Measurements from ENCODE around the gene FAM50A.

FAM50A gene

DNA sequence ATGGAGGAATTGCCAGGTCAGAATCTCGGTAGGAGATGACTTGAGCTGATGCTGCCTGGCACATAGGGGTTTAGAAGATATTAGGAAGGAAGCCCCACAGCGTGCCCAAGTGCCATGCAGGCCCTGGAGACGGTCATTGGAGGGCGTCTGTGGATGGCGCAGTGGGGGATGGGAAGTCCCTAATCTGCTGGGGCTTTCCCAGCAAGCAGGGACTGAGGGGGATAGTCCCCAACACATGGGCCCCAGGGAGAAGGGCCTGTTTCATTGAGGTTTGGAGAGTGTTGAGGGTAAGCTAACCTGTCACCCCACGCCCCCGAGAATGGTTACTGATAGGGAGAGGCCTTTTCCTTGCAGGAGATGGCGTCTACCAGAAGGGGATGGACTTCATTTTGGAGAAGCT, 24.8 kb upstream of the FAM50A start:
- Histone ChIP-seq H3K9ac (ENCODE audit: low read length) (no peak overlapping the region), H3K27ac (ENCODE audit: low read depth, low read length) (no peak overlapping the region), H3K36me3 (ENCODE audit: insufficient read depth, low read length) (no peaks in the 10 kb centered on the region), H3K4me3 (ENCODE audit: low read depth in 1 of 2, low read length in 2 of 2) (no peak overlapping the region), H3K9me3 (ENCODE audit: low read length) (no peaks in the 10 kb centered on the region), H3K27me3 (ENCODE audit: control insufficient read depth in 1 of 2, insufficient read depth in 2 of 2, low read length in 2 of 2) (peaks cover 0 to 6% of the 10 kb centered on the region in 2 donors), H3K4me1 (ENCODE audit: insufficient read depth, low read length) (no peaks in the 10 kb centered on the region)

DNA sequence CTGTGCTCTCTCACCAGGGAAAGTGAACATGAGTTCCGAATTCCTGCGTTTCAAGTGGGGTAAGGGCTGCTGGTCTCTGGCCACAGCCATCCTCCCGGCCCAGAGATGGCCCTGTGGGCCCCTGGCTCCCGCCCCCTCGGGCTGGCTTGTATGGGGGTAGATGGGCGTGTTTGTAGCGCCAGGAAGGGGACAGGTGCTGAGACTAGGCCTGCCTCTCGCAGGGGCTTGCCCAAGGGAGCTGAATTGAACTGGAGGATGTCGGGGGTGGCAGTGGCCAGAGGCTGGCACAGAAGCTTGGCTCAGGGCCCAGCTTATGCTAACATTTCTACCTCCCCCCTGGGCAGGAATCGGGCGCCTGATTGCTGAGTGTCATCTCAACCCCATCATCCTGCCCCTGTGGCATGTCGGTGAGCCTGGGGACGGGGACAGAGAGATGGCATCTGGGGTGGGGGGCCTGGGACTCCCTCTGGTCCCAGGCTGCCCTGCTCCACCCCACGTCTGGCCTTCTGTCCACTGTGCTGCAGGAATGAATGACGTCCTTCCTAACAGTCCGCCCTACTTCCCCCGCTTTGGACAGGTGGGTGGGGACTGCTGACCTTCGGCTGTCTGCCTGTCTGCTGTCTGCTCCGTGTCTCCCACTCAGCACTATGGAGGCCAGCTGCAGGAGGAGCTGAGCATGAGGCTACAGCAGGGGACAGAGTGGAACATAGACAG, 24.1 kb upstream of the FAM50A start:
- Histone ChIP-seq H3K4me1 (ENCODE audit: insufficient read depth, low read length) (no peaks in the 10 kb centered on the region), H3K4me3 (ENCODE audit: low read depth in 1 of 2, low read length in 2 of 2) (no peak overlapping the region), H3K9ac (ENCODE audit: low read length) (no peak overlapping the region), H3K27ac (ENCODE audit: low read depth, low read length) (no peak overlapping the region), H3K9me3 (ENCODE audit: low read length) (no peaks in the 10 kb centered on the region), H3K27me3 (ENCODE audit: control insufficient read depth in 1 of 2, insufficient read depth in 2 of 2, low read length in 2 of 2) (peaks cover 0 to 6% of the 10 kb centered on the region in 2 donors), H3K36me3 (ENCODE audit: insufficient read depth, low read length) (no peaks in the 10 kb centered on the region)

DNA sequence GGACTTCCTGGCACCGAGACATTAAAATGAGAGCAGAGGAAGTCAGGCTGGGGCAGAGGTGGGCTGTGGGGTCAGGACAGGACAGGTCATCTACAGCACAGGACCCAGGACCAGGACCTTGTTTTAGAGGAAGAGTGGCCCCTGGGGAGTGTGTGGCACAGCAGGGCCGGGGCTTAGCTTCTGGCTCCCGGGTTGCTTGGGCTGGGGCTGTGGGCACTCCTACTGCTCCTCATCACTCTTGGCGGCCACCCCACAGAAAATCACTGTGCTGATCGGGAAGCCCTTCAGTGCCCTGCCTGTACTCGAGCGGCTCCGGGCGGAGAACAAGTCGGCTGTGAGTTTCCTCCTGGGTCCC, 23.6 kb upstream of the FAM50A start:
- H3K9ac ChIP-seq (ENCODE audit: low read length) = no peak overlapping the region
- H3K9me3 ChIP-seq (ENCODE audit: low read length) = no peaks in the 10 kb centered on the region
- no peak overlapping the region for H3K27ac ChIP-seq (ENCODE audit: low read depth, low read length)
- no peaks in the 10 kb centered on the region for H3K4me1 ChIP-seq (ENCODE audit: insufficient read depth, low read length)
- H3K27me3 ChIP-seq (ENCODE audit: control insufficient read depth in 1 of 2, insufficient read depth in 2 of 2, low read length in 2 of 2) = peaks cover 0 to 6% of the 10 kb centered on the region in 2 donors
- no peaks in the 10 kb centered on the region for H3K36me3 ChIP-seq (ENCODE audit: insufficient read depth, low read length)
- H3K4me3 ChIP-seq (ENCODE audit: low read depth in 1 of 2, low read length in 2 of 2) = no peak overlapping the region

GRCh38 chrX:154426916-154427770, 16.8 kb upstream of the FAM50A start:
- Histone ChIP-seq H3K27ac (ENCODE audit: low read depth, low read length) (no peak overlapping the region), H3K9me3 (ENCODE audit: low read length) (no peaks in the 10 kb centered on the region), H3K9ac (ENCODE audit: low read length) (no peak overlapping the region), H3K27me3 (ENCODE audit: control insufficient read depth in 1 of 2, insufficient read depth in 2 of 2, low read length in 2 of 2) (no peaks in the 10 kb centered on the region), H3K4me1 (ENCODE audit: insufficient read depth, low read length) (peaks cover 8% of the 10 kb centered on the region), H3K4me3 (ENCODE audit: low read depth in 1 of 2, low read length in 2 of 2) (no peak overlapping the region), H3K36me3 (ENCODE audit: insufficient read depth, low read length) (peaks cover 6% of the 10 kb centered on the region)

- Histone ChIP-seq H3K36me3 (ENCODE audit: insufficient read depth, low read length) (peaks cover 13% of the 10 kb centered on the region), H3K9ac (ENCODE audit: low read length) (peak within 1 kb of the TSS; percentile 2), H3K4me3 (ENCODE audit: low read depth in 1 of 2, low read length in 2 of 2) (peak within 1 kb of the TSS; percentile 40 to 72), H3K4me1 (ENCODE audit: insufficient read depth, low read length) (peaks cover 8% of the 10 kb centered on the region), H3K9me3 (ENCODE audit: low read length) (no peaks in the 10 kb centered on the region), H3K27me3 (ENCODE audit: control insufficient read depth in 1 of 2, insufficient read depth in 2 of 2, low read length in 2 of 2) (no peaks in the 10 kb centered on the region), H3K27ac (ENCODE audit: low read depth, low read length) (peak within 1 kb of the TSS; percentile 21)
Observed at GRCh38 chrX:154428176-154429171, 15.5 kb upstream of the FAM50A start, which contains the start of gene ATP6AP1. Gene ATP6AP1, plus strand, starts transcription at chrX:154428677. Its CDS starts 16 bp downstream, at chrX:154428693.

DNA sequence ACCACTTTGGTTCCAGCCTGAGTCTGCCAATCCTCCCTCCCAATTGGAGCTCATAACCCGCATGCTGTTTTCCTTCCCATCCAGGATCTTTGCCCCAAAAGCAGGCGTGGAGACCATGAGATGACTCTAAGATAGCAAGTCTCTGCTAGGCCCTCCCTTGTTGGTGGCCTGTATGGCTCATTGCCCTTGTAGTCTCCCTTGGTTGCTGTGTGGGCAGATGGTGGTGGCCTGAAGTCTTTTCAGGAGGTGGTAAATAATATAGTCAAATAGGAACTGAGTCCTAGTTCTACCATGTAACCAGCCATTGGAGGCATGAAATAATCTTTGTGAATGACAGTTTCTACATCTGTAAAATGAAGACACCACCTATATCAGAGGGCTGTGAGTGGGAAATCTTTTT, 14.2 kb upstream of the FAM50A start:
- Histone ChIP-seq H3K4me1 (ENCODE audit: insufficient read depth, low read length) (peaks cover 8% of the 10 kb centered on the region), H3K36me3 (ENCODE audit: insufficient read depth, low read length) (peaks cover 19% of the 10 kb centered on the region), H3K27ac (ENCODE audit: low read depth, low read length) (peak overlapping the region; percentile 21), H3K9ac (ENCODE audit: low read length) (peak overlapping the region; percentile 2), H3K4me3 (ENCODE audit: low read depth in 1 of 2, low read length in 2 of 2) (no peak overlapping the region), H3K27me3 (ENCODE audit: control insufficient read depth in 1 of 2, insufficient read depth in 2 of 2, low read length in 2 of 2) (no peaks in the 10 kb centered on the region), H3K9me3 (ENCODE audit: low read length) (no peaks in the 10 kb centered on the region)

DNA sequence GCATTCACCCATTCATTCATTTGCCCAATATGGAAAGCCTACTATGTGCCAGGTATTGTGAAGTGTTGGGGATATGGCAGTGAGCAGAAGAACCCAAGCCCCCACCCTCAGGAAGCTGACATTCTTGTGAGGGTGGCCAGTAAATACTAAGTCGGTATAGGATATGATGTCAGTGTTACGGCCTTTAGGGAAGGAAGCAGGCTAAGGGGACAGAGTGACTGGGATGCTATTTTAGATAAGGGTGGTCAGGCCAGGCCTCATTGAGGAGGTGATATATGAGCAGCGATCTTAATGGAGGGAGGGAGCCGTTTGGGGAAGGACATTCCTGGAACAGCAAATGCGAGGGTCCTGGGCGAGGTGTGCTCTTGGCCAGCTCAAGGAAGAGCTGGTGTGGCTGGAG, 13.5 kb upstream of the FAM50A start:
- H3K9me3 ChIP-seq (ENCODE audit: low read length) = no peaks in the 10 kb centered on the region
- no peak overlapping the region for H3K27ac ChIP-seq (ENCODE audit: low read depth, low read length)
- H3K4me1 ChIP-seq (ENCODE audit: insufficient read depth, low read length) = peaks cover 8% of the 10 kb centered on the region
- H3K9ac ChIP-seq (ENCODE audit: low read length) = no peak overlapping the region
- H3K4me3 ChIP-seq (ENCODE audit: low read depth in 1 of 2, low read length in 2 of 2) = no peak overlapping the region
- H3K27me3 ChIP-seq (ENCODE audit: control insufficient read depth in 1 of 2, insufficient read depth in 2 of 2, low read length in 2 of 2) = no peaks in the 10 kb centered on the region
- H3K36me3 ChIP-seq (ENCODE audit: insufficient read depth, low read length) = peaks cover 24% of the 10 kb centered on the region

- no peak overlapping the region for H3K4me3 ChIP-seq (ENCODE audit: low read depth in 1 of 2, low read length in 2 of 2)
Observed at GRCh38 chrX:154430916-154431315, 13.0 kb upstream of the FAM50A start.

DNA sequence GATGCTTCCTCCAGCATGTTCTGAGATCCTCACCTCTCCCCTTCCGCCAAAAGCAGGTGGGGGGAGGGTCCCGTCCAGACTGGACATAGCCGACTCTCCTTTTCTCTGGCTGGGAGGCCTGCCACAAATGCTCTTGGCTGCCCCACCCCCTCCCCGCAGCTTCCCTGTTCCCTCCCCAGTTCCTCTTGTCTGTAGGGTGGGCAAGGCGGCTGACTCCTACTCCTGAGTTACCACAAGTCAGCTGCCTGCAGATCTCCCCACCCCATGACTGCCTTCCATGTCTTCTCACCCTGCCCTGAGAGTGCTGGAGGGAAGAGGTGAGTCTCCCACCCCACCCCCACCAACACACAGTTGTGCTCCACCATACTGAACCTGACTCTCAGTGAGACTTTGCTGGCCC, 12.6 kb upstream of the FAM50A start:
- no peaks in the 10 kb centered on the region for H3K9me3 ChIP-seq (ENCODE audit: low read length)
- H3K9ac ChIP-seq (ENCODE audit: low read length) = no peak overlapping the region
- H3K27me3 ChIP-seq (ENCODE audit: control insufficient read depth in 1 of 2, insufficient read depth in 2 of 2, low read length in 2 of 2) = no peaks in the 10 kb centered on the region
- H3K27ac ChIP-seq (ENCODE audit: low read depth, low read length) = no peak overlapping the region
- peaks cover 24% of the 10 kb centered on the region for H3K36me3 ChIP-seq (ENCODE audit: insufficient read depth, low read length)
- peaks cover 8% of the 10 kb centered on the region for H3K4me1 ChIP-seq (ENCODE audit: insufficient read depth, low read length)
- no peak overlapping the region for H3K4me3 ChIP-seq (ENCODE audit: low read depth in 1 of 2, low read length in 2 of 2)

More at GRCh38 chrX:154430916-154431315, 13.0 kb upstream of the FAM50A start:
- peaks cover 24% of the 10 kb centered on the region for H3K36me3 ChIP-seq (ENCODE audit: insufficient read depth, low read length)
- no peaks in the 10 kb centered on the region for H3K27me3 ChIP-seq (ENCODE audit: control insufficient read depth in 1 of 2, insufficient read depth in 2 of 2, low read length in 2 of 2)
- H3K27ac ChIP-seq (ENCODE audit: low read depth, low read length) = no peak overlapping the region
- H3K9ac ChIP-seq (ENCODE audit: low read length) = no peak overlapping the region
- H3K9me3 ChIP-seq (ENCODE audit: low read length) = no peaks in the 10 kb centered on the region
- H3K4me1 ChIP-seq (ENCODE audit: insufficient read depth, low read length) = peaks cover 8% of the 10 kb centered on the region

DNA sequence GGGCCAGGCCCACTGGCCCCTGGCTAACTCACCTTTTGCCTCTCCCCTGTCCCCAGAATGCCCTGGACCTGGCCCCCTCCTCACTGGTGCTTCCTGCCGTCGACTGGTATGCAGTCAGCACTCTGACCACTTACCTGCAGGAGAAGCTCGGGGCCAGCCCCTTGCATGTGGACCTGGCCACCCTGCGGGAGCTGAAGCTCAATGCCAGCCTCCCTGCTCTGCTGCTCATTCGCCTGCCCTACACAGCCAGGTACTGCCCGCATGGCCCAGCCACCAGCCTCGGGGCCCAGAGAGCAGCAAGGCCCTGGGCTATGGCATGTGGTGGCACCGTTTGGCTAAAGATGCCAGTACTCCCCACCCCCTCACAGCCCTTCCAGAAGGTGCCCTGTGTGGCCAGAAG, 11.7 kb upstream of the FAM50A start:
- no peak overlapping the region for H3K27ac ChIP-seq (ENCODE audit: low read depth, low read length)
- no peak overlapping the region for H3K4me3 ChIP-seq (ENCODE audit: low read depth in 1 of 2, low read length in 2 of 2)
- H3K27me3 ChIP-seq (ENCODE audit: control insufficient read depth in 1 of 2, insufficient read depth in 2 of 2, low read length in 2 of 2) = no peaks in the 10 kb centered on the region
- peaks cover 24% of the 10 kb centered on the region for H3K36me3 ChIP-seq (ENCODE audit: insufficient read depth, low read length)
- no peaks in the 10 kb centered on the region for H3K9me3 ChIP-seq (ENCODE audit: low read length)
- H3K9ac ChIP-seq (ENCODE audit: low read length) = no peak overlapping the region
- peaks cover 8% of the 10 kb centered on the region for H3K4me1 ChIP-seq (ENCODE audit: insufficient read depth, low read length)

GRCh38 chrX:154433605-154434004, 10.3 kb upstream of the FAM50A start:
- no peaks in the 10 kb centered on the region for H3K9me3 ChIP-seq (ENCODE audit: low read length)
- peaks cover 24% of the 10 kb centered on the region for H3K36me3 ChIP-seq (ENCODE audit: insufficient read depth, low read length)
- H3K9ac ChIP-seq (ENCODE audit: low read length) = no peak overlapping the region
- H3K27ac ChIP-seq (ENCODE audit: low read depth, low read length) = no peak overlapping the region
- no peak overlapping the region for H3K4me3 ChIP-seq (ENCODE audit: low read depth in 1 of 2, low read length in 2 of 2)
- H3K4me1 ChIP-seq (ENCODE audit: insufficient read depth, low read length) = peaks cover 14% of the 10 kb centered on the region
- H3K27me3 ChIP-seq (ENCODE audit: control insufficient read depth in 1 of 2, insufficient read depth in 2 of 2, low read length in 2 of 2) = no peaks in the 10 kb centered on the region
